COR-L47 (cell line): Measurements from ENCODE around the gene ARFRP1.

ENCODE experiments used
- DNase-seq: peaks from one replicate; lab custom pipeline; 2025; lab: John Stamatoyannopoulos, UW

ARFRP1 gene

DNA sequence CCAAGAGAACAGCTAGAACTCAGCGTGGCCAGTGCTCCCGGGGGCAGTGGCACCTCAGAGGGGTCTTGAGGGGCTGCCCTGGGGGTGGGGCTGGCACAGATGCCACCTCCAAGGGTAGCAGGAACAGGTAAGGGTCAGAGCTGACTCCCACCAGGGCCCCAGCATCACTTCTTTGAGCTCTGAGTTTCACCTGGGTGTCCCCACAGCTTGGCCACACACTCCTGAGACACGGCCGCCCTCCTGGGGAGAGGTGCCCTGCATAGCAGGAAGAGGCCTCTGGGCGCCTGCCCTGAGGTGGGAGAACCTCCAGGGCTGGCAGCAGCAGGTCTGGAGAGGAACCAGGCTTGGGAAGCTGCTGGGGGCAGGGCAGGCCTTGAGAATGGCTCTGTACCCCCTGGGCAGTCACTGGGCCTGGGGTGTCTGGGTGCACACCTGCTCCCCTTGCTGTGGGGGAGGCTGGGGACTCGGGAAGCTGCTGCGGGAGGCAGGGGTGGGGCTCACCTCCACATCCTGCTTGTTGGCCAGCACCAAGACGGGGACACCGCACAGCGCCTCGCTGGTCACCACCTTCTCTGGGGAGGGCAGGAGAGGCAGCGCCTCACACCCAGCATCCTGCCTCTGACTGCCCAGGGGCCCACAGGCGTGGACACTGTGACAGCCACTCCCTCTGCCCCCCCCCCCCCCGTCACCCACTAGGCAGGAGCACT, 6.3 kb downstream of the ARFRP1 start:
- no peak for DNase-seq

DNA sequence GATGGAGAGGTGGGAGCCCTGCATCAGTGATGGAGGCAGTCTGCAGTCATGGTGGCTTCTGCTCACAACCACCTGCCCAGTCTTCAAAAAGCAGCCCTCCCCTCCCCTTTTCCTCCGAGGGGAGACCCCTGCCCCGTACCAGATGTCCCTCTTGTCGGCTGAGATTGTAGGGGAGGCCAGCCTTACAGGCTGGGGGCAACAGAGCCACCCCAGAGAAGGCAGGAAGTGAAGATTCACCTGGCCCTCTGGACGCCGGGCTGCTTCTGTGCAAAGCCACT, 6.8 kb downstream of the ARFRP1 start:
- DNase-seq = no peak

- no peak for DNase-seq
These were observed 7.4 kb downstream of the ARFRP1 start for GRCh38 chr20:63700199-63701050.

DNA sequence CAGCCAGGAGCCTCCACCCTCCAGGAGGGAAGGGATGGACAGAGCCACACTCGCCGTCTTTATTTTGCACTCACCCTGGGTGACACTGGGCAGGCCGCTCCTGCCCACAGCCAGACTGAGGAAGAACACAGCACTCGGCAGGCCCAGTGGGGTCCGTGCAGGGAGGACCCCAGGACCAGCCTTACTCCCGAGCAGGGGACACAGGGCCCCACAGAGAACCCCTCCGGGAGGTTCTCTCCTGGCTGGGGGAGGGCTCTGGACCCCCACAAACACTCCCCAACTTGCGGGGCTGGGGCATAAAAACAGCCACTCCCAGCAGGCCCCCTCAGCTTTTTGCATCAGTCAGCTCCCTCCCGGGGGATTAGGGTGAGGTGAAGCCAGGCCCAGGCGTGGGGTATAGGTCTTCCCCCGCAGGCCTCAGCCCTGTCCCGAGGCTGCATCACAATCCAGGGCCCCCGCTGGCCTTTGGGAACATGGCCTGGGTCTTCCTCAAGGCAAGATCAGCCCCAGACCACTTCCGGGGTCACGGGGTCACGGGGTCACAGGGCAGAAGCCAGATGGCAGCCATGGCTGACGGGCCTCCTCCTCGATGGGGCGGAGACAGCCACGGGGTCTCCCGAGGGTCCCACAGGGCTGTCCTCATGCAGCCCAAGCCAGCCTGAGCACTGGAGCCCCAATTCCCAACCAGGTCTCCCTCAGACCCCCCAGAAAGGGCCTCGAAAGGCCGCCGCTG, 8.1 kb downstream of the ARFRP1 start:
- DNase-seq = no peak

- no peak for DNase-seq
These were observed 8.9 kb downstream of the ARFRP1 start for GRCh38 chr20:63698739-63699465.

DNA sequence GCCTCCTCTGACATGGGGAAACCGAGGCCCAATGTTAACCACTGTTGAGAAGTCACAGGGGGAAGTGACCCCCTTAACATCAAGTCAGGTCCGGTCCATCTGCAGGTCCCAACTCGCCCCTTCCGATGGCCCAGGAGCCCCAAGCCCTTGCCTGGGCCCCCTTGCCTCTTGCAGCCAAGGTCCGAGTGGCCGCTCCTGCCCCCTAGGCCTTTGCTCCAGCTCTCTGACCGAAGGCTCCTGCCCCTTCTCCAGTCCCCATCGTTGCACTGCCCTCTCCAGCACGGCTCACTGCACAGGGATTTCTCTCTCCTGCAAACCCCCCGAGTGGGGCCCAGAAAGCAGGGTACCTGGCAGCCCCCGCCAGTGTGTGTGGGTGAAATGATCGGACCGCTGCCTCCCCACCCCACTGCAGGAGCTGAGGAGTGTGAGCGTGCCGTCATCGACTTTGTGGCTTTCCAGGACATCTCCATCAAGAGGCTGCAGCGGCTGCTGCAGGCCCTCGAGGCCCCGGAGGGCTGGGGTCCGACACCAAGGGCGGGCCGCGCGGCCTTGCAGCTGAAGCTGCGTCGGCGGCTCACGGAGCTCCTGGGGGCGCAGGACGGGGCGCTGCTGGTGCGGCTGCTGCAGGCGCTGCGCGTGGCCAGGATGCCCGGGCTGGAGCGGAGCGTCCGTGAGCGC, 9.8 kb downstream of the ARFRP1 start:
- DNase-seq = no peak

DNA sequence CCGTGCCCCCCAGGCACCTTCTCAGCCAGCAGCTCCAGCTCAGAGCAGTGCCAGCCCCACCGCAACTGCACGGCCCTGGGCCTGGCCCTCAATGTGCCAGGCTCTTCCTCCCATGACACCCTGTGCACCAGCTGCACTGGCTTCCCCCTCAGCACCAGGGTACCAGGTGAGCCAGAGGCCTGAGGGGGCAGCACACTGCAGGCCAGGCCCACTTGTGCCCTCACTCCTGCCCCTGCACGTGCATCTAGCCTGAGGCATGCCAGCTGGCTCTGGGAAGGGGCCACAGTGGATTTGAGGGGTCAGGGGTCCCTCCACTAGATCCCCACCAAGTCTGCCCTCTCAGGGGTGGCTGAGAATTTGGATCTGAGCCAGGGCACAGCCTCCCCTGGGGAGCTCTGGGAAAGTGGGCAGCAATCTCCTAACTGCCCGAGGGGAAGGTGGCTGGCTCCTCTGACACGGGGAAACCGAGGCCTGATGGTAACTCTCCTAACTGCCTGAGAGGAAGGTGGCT, 10.4 kb downstream of the ARFRP1 start:
- DNase-seq = no peak

DNA sequence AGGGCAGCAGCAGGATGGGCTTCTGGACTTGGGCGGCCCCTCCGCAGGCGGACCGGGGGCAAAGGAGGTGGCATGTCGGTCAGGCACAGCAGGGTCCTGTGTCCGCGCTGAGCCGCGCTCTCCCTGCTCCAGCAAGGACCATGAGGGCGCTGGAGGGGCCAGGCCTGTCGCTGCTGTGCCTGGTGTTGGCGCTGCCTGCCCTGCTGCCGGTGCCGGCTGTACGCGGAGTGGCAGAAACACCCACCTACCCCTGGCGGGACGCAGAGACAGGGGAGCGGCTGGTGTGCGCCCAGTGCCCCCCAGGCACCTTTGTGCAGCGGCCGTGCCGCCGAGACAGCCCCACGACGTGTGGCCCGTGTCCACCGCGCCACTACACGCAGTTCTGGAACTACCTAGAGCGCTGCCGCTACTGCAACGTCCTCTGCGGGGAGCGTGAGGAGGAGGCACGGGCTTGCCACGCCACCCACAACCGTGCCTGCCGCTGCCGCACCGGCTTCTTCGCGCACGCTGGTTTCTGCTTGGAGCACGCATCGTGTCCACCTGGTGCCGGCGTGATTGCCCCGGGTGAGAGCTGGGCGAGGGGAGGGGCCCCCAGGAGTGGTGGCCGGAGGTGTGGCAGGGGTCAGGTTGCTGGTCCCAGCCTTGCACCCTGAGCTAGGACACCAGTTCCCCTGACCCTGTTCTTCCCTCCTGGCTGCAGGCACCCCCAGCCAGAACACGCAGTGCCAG, 11.0 kb downstream of the ARFRP1 start, which contains the start of gene TNFRSF6B:
Gene TNFRSF6B (plus strand): TSS at position 25 of the 729 bp plus-strand sequence. CDS start 116 bp downstream, at position 141.
- DNase-seq = no peak

DNA sequence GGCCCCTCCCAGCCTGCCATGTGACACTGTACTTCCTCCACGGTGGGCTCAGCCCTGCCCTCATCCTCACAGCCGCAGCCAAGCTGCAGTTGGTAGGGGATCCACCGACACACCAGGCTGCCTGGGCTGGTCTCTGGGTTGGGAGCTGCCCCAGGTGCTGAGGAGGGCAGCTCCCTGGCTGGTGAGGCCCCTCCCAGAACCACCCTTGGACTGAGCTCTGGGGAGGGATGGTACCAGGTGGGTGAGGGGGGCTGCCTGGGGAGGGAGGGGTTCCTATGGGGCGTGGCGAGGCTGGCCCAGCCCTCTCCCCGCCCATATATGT, 11.5 kb downstream of the ARFRP1 start:
- no peak for DNase-seq

GRCh38 chr20:63695424-63696305, 12.1 kb downstream of the ARFRP1 start:
- DNase-seq = no peak

DNA sequence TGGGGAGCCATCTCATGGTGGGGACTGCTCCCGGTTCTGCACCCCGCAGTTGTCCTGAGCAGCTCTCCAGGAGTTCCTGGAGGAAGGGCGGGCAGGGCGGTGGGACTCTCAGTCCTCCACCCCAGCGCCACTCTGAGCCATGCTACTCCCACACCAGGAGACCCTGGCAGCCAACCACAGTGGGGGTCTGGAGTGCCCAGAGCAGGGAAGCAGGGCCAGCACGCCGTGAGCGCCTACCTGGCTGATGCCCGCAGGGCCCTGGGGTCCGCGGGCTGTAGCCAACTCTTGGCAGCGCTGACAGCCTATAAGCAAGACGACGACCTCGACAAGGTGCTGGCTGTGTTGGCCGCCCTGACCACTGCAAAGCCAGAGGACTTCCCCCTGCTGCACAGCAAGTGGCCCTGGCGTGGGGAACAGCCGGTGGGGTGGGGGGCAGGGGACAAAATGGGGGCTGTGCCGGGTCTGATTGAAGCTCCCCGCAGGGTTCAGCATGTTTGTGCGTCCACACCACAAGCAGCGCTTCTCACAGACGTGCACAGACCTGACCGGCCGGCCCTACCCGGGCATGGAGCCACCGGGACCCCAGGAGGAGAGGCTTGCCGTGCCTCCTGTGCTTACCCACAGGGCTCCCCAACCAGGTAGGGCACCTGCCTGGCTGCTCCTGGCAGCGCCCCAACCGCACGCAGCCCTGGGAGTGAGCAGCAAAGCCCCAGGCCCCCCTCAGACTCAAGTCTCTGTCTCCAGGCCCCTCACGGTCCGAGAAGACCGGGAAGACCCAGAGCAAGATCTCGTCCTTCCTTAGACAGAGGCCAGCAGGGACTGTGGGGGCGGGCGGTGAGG, 13.0 kb downstream of the ARFRP1 start:
- DNase-seq = no peak

DNA sequence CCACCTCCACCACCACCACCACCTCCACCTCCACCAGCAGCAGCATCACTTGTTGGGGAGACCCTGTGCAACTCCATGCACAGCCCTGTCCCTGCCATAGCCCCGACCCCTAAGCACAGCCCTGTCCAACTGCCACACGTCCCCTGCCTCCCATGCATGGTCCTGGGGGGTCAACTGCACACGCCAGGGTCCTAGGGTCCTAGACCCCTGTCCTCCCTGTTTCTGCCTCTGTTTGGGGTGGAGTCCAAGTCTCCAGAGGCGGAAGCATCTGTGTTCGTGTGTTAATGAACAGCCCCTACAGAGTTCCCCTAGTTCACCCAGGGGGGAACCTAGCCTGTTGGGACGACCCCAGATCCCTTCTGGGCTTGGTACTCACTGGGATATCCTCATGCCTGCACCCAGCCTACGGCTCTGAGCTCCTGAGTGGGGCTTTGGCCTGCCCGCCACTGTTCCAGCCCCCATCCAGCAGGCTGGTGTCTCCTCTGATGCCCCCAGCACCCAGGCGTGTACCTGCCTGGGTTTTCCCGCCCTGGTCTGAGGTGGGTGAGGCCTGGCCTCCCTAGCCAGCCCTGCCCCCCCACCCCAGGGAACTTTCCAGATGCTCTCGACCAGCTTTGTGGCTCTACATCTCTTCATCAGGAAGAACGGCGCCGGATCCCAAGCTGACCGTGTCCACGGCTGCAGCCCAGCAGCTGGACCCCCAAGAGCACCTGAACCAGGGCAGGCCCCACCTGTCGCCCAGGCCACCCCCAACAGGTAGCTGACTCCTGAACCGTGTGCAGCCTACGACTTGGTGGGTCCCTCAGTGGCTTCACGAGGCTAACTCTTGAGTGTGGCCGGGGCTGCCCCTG, 13.8 kb downstream of the ARFRP1 start:
- no peak for DNase-seq

DNA sequence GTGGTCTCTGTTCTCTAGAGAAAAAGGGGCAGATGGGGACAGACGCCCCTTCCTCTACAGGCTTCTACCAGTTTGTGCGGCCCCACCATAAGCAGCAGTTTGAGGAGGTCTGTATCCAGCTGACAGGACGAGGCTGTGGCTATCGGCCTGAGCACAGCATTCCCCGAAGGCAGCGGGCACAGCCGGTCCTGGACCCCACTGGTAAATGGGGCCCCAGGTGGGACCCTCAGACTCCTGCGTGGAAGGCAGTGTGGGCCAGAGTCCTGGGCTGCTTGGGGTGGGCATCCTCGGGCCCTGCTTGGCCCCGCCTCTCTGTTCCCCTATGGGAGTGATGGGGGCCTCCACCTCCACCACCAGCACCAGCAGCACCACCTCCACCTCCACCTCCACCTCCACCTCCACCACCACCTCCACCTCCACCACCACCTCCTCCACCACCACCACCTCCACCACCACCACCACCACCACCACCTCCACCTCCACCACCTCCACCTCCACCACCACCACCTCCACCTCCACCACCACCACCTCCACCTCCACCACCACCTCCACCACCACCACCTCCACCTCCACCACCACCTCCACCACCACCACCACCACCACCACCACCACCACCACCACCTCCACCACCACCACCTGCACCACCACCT, 14.6 kb downstream of the ARFRP1 start:
- no peak for DNase-seq

DNA sequence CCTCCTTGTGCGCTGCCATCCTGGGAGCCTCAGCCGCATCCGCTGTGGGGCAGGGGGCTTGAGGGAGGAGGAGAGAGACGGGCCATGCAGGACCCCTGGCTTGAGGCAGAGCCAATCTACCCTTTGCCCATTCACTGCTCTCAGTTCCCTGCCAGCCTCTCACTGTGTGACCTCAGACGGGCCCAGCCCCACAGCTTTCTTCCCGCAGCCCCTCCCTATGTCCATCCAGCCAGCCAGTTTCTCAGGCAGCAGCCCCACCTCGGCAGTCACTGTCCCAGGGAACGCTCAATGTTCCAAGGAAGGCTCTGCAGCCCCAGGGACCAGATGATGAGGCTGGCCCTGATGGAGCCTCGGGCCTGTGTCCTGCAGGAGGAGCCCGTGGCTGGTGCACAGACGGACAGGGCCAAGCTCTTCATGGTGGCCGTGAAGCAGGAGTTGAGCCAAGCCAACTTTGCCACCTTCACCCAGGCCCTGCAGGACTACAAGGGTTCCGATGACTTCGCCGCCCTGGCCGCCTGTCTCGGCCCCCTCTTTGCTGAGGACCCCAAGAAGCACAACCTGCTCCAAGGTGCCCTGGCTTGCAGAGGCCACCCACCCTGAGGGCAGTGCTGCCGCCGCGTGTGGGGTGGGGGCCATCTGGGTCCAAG, 15.2 kb downstream of the ARFRP1 start:
- no peak for DNase-seq

- no peak for DNase-seq
These were observed 15.9 kb downstream of the ARFRP1 start for GRCh38 chr20:63691711-63692435.
